PC-9 (cell line): Measurements from ENCODE around the gene SLC22A23. TPM values are rescaled to one million over a fixed set of nuclear protein-coding genes. Genes with fewer than 3 reads are reported as not detected.

Experiments used
- BruUV-seq: library from RNA; stranded (reverse); fragments of 400-500 nt; replicated peaks from 2 replicates; lab custom pipeline; 2021; lab: Mats Ljungman, UMichigan
- CTCF ChIA-PET: fragments of 300-600 bp; sonication (Branson Sonifier 250); formaldehyde crosslinking; loops from one replicate; lab custom pipeline; 2022; ENCODE audit warnings: antibody characterized with exemption; lab: Charles Lee
- POLR2A ChIA-PET: fragments of 300-600 bp; sonication (Branson Sonifier 250); formaldehyde crosslinking; loops from one replicate; lab custom pipeline; 2022; ENCODE audit warnings: antibody characterized with exemption; ENCODE audit not compliant: unreplicated experiment; lab: Charles Lee
- DNase-seq, 2 experiments: peaks; one replicate each; pipeline versions ENCODE4 v3.0.0 to v3.0.0-alpha.2; 2015 to 2022; ENCODE audit warnings: mixed read lengths in 1 of 2
- H2AFZ ChIP-seq: fragments of 200-600 bp; sonication (generic); 2 replicates; pipeline ENCODE4 v1.8.1; 2017; ENCODE audit warnings: antibody characterized with exemption
- H3F3A ChIP-seq: fragments of 200-600 bp; sonication (generic); 2 replicates; pipeline ENCODE4 v1.8.1; 2017; ENCODE audit warnings: antibody characterized with exemption, mild to moderate bottlenecking, low read depth; ENCODE audit not compliant: insufficient read depth
- H3K27ac ChIP-seq: fragments of 200-600 bp; sonication (generic); 2 replicates; pipeline ENCODE4 v1.6.1; 2016; ENCODE audit warnings: mixed run types
- H3K27me3 ChIP-seq: fragments of 200-600 bp; sonication (generic); 2 replicates; pipeline ENCODE4 v1.6.1; 2016; ENCODE audit warnings: low read depth, mixed run types; ENCODE audit not compliant: insufficient read depth
- H3K36me3 ChIP-seq: fragments of 200-600 bp; sonication (generic); 2 replicates; pipeline ENCODE4 v1.6.1; 2016; ENCODE audit warnings: low read depth, mixed run types
- H3K4me1 ChIP-seq: fragments of 200-600 bp; sonication (generic); replicated peaks from 2 replicates; pipeline ENCODE4 v1.6.1; 2016; ENCODE audit warnings: mixed run types; ENCODE audit not compliant: insufficient read depth
- H3K4me2 ChIP-seq: fragments of 200-600 bp; sonication (generic); 2 replicates; pipeline ENCODE4 v1.6.1; 2017; ENCODE audit warnings: mixed run types
- H3K4me3 ChIP-seq: fragments of 200-600 bp; sonication (generic); 2 replicates; pipeline ENCODE4 v1.6.1; 2016; ENCODE audit warnings: mixed run types
- H3K79me2 ChIP-seq: fragments of 200-600 bp; sonication (generic); 2 replicates; pipeline ENCODE4 v1.6.1; 2017; ENCODE audit warnings: low read depth, mixed run types
- H3K9me2 ChIP-seq: fragments of 200-600 bp; sonication (generic); 2 replicates; pipeline ENCODE4 v1.8.1; 2017; ENCODE audit warnings: mild to moderate bottlenecking; ENCODE audit not compliant: insufficient read depth
- H3K9me3 ChIP-seq: fragments of 200-600 bp; sonication (generic); 2 replicates; pipeline ENCODE4 v1.8.1; 2016; ENCODE audit warnings: low read depth; ENCODE audit not compliant: insufficient read depth
- H4K20me1 ChIP-seq: fragments of 200-600 bp; sonication (generic); 2 replicates; pipeline ENCODE4 v1.8.1; 2017; ENCODE audit not compliant: insufficient read depth
- EZH2 ChIP-seq: fragments of 200-600 bp; sonication (generic); IDR thresholded peaks from 2 replicates; pipeline ENCODE4 v1.8.0; 2017; ENCODE audit warnings: antibody characterized with exemption, low read depth
- intact Hi-C: fragments of 100-400 bp; cut with micrococcal nuclease; formaldehyde crosslinking; loops from one replicate; pipeline ENCODE4 v1.10.0; 2022; ENCODE audit not compliant: unreplicated experiment
- total RNA-seq: library from RNA; stranded (reverse); gene quantifications from 2 replicates; pipeline ENCODE4 v1.2.3, GENCODE V29; 2021
- TF ChIP-seq, protein P1 (sequence below): fragments of 200-600 bp; sonication (generic); conservative IDR thresholded peaks from 2 replicates; pipeline ENCODE4 v1.6.1; 2017; ENCODE audit warnings: mixed run types, antibody characterized with exemption, mild to moderate bottlenecking, moderate library complexity

The SLC22A23 gene
- total RNA-seq, 1 experiment from 2014 or later: 13.5 TPM

DNA sequence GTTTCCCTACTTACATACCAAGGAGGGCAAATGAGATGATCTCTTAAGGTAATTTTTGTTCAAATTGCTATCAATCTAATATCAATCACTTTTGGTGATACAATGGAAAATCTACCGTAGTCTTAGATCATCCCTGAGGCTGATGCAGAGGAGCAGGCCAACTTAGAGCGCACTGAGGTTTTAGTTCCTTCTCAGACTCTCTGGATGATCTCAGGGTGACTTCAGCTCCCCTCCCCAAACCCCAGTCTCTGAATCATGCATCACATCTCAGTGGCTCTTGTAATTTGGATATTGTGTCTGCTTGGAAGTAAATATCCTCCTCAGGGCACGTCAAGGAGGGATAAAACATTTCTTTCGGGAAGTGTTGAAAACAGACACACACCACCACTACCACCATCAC lies 235.3 kb downstream of the SLC22A23 start:
- H3K9me3 ChIP-seq: no peaks in the 10 kb centered on the region
- no peaks in the 10 kb centered on the region for H3K27me3 ChIP-seq
- no peaks in the 10 kb centered on the region for H4K20me1 ChIP-seq
- H3K4me3 ChIP-seq: no peak overlapping the region
- H3F3A ChIP-seq: no peaks in the 10 kb centered on the region
- ChIA-PET CTCF (no interaction called here), POLR2A (no interaction called here)
- H3K36me3 ChIP-seq: no peaks in the 10 kb centered on the region
- no peak for DNase-seq
- H3K9me2 ChIP-seq: no peaks in the 10 kb centered on the region
- no peak overlapping the region for H2AFZ ChIP-seq
- BruUV-seq: no TSS peak
- TF ChIP-seq EZH2: no peak
- TF ChIP-seq, protein P1, sequence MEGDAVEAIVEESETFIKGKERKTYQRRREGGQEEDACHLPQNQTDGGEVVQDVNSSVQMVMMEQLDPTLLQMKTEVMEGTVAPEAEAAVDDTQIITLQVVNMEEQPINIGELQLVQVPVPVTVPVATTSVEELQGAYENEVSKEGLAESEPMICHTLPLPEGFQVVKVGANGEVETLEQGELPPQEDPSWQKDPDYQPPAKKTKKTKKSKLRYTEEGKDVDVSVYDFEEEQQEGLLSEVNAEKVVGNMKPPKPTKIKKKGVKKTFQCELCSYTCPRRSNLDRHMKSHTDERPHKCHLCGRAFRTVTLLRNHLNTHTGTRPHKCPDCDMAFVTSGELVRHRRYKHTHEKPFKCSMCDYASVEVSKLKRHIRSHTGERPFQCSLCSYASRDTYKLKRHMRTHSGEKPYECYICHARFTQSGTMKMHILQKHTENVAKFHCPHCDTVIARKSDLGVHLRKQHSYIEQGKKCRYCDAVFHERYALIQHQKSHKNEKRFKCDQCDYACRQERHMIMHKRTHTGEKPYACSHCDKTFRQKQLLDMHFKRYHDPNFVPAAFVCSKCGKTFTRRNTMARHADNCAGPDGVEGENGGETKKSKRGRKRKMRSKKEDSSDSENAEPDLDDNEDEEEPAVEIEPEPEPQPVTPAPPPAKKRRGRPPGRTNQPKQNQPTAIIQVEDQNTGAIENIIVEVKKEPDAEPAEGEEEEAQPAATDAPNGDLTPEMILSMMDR: no peak
- H3K79me2 ChIP-seq: no peaks in the 10 kb centered on the region
- no peak overlapping the region for H3K27ac ChIP-seq
- no peak overlapping the region for H3K4me2 ChIP-seq
- intact Hi-C loops: no loop called here
- H3K4me1 ChIP-seq: 0 out of 2 replicates have a peak, but pooled peaks cover 2% of the 10 kb centered on the region

GRCh38 chr6:3220366-3220765 lies 236.5 kb downstream of the SLC22A23 start:
- CTCF ChIA-PET: no interaction called here
- Histone ChIP-seq H4K20me1 (no peaks in the 10 kb centered on the region), H3K9me3 (no peaks in the 10 kb centered on the region), H3K4me2 (no peak overlapping the region), H3K4me1 (no peaks in the 10 kb centered on the region), H3K27me3 (no peaks in the 10 kb centered on the region), H3K79me2 (no peaks in the 10 kb centered on the region), H2AFZ (no peak overlapping the region), H3K9me2 (no peaks in the 10 kb centered on the region), H3K36me3 (no peaks in the 10 kb centered on the region), H3K27ac (no peak overlapping the region), H3K4me3 (no peak overlapping the region), H3F3A (no peaks in the 10 kb centered on the region)
- POLR2A ChIA-PET: no interaction called here
- intact Hi-C loops: no loop called here
- no TSS peak for BruUV-seq
- no peak for DNase-seq
- TF ChIP-seq EZH2: no peak
- TF ChIP-seq, protein P1: no peak

Other genes with a start within 250 kb of the SLC22A23 start
- 1.3 and 2.5 TPM in 2 replicates for gene TUBB2B, start 229.4 kb downstream of the SLC22A23 start, total RNA-seq
- 33.8 and 47.6 TPM in 2 replicates for gene PSMG4, start 198.1 kb downstream of the SLC22A23 start, total RNA-seq